ENCODE measurements around the gene KRT76. TPM values are rescaled to one million over a fixed set of nuclear protein-coding genes. Genes with fewer than 3 reads are reported as not detected.

The KRT76 gene
- total RNA-seq, 1 donor: not detected

- no peak overlapping the region for H3K4me3 ChIP-seq (ENCODE audit: low read depth, low read length)
- DNase-seq (ENCODE audit: low read depth): peak; percentile 9
- TF ChIP-seq CTCF (IDR thresholded peaks at IDR 0.05; ENCODE audit: insufficient read depth, low read depth, low read length): no peak
These were observed 10.4 kb upstream of the KRT76 start for GRCh38 chr12:52787324-52788191.

- no peak for TF ChIP-seq CTCF (IDR thresholded peaks at IDR 0.05; ENCODE audit: insufficient read depth, low read depth, low read length)
- no peak for DNase-seq (ENCODE audit: low read depth)
- no peak overlapping the region for H3K4me3 ChIP-seq (ENCODE audit: low read depth, low read length)
These were observed 7.8 kb upstream of the KRT76 start for GRCh38 chr12:52784909-52785308.

- TF ChIP-seq CTCF (IDR thresholded peaks at IDR 0.05; ENCODE audit: insufficient read depth, low read depth, low read length): no peak
- no peak overlapping the region for H3K4me3 ChIP-seq (ENCODE audit: low read depth, low read length)
- no peak for DNase-seq (ENCODE audit: low read depth)
These were observed 6.6 kb upstream of the KRT76 start for GRCh38 chr12:52783563-52784316.

GRCh38 chr12:52782502-52782901, 5.4 kb upstream of the KRT76 start:
- TF ChIP-seq CTCF (IDR thresholded peaks at IDR 0.05; ENCODE audit: insufficient read depth, low read depth, low read length): no peak
- no peak for DNase-seq (ENCODE audit: low read depth)
- H3K4me3 ChIP-seq (ENCODE audit: low read depth, low read length): no peak overlapping the region

- no peak overlapping the region for H3K4me3 ChIP-seq (ENCODE audit: low read depth, low read length)
- TF ChIP-seq CTCF (IDR thresholded peaks at IDR 0.05; ENCODE audit: insufficient read depth, low read depth, low read length): no peak
- DNase-seq (ENCODE audit: low read depth): no peak
These were observed 4.4 kb upstream of the KRT76 start for GRCh38 chr12:52781399-52782082.

- no peak for TF ChIP-seq CTCF (IDR thresholded peaks at IDR 0.05; ENCODE audit: insufficient read depth, low read depth, low read length)
- H3K4me3 ChIP-seq (ENCODE audit: low read depth, low read length): no peak overlapping the region
- no peak for DNase-seq (ENCODE audit: low read depth)
These were observed 2.8 kb upstream of the KRT76 start for GRCh38 chr12:52779914-52780313.

All from fibroblast of villous mesenchyme (primary cell).